Chondrocyte (in vitro differentiated cells): ENCODE results near the gene THSD7B. TPM values are rescaled to one million over a fixed set of nuclear protein-coding genes. Genes with fewer than 3 reads are reported as not detected.
A peak's percentile ranks its signal among the peaks of the same experiment; 100 is the strongest.

Experiments used
- DNase-seq: peaks from one replicate; pipeline ENCODE4 v3.0.0; 2021; ENCODE audit warnings: mixed read lengths, low spot score
- H3K27ac Mint-ChIP-seq: one replicate; pipeline ENCODE4 v1.8.0; 2021; ENCODE audit warnings: mild to moderate bottlenecking, moderate library complexity, mixed read lengths; ENCODE audit not compliant: unreplicated experiment
- H3K27me3 Mint-ChIP-seq: 2 replicates; pipeline ENCODE4 v1.8.0; 2021; ENCODE audit warnings: low read depth, mixed read lengths
- H3K36me3 Mint-ChIP-seq: 2 replicates; pipeline ENCODE4 v1.8.0; 2021; ENCODE audit warnings: low read depth, mixed read lengths
- H3K4me1 Mint-ChIP-seq: 2 replicates; pipeline ENCODE4 v1.8.0; 2021; ENCODE audit warnings: low read depth, mild to moderate bottlenecking, mixed read lengths
- H3K4me3 Mint-ChIP-seq: one replicate; pipeline ENCODE4 v1.8.0; 2021; ENCODE audit warnings: mild to moderate bottlenecking, moderate library complexity, mixed read lengths; ENCODE audit not compliant: unreplicated experiment
- H3K9me3 Mint-ChIP-seq: 2 replicates; pipeline ENCODE4 v1.8.0; 2021; ENCODE audit warnings: low read depth, mixed read lengths
- CTCF ChIP-seq: fragments of 200-600 bp; sonication (generic); IDR thresholded peaks from 2 replicates; pipeline ENCODE4 v1.5.0; 2021; ENCODE audit warnings: antibody characterized with exemption, mild to moderate bottlenecking, moderate library complexity
- total RNA-seq: library from RNA; stranded (reverse); gene quantifications from 3 replicates; pipeline ENCODE4 v1.2.1, GENCODE V29; 2021

Gene THSD7B
- total RNA-seq, 1 donor from 2014 or later: not detected

GRCh38 chr2:137369106-137369505, 603.8 kb downstream of the THSD7B start:
- Mint-ChIP-seq H3K9me3 (peaks cover 22% of the 10 kb centered on the region), H3K4me3 (no peak overlapping the region), H3K4me1 (no peaks in the 10 kb centered on the region), H3K27ac (no peak overlapping the region), H3K36me3 (no peaks in the 10 kb centered on the region), H3K27me3 (no peaks in the 10 kb centered on the region)
- no peak for DNase-seq
- TF ChIP-seq CTCF: no peak

DNA sequence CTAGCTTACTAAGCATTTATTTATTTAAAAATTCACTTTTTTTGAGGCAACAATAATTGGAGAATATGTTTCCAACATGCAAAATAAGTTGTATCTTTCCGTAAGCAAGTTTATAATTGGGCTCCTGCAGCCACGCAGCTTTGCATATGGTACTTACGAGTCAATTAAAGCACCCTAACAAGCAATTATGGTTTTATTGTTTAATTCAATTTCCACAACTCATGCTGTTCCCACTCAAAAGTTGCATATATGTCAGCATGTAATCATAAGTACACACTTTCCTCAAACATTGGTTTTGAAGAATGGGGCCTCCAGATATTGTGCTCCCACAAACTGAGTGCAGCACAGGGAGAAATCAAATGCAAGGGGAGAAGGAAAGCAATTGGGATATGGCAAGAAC, 613.8 kb downstream of the THSD7B start:
- no peaks in the 10 kb centered on the region for H3K4me1 Mint-ChIP-seq
- no peaks in the 10 kb centered on the region for H3K36me3 Mint-ChIP-seq
- peaks cover 27% of the 10 kb centered on the region for H3K9me3 Mint-ChIP-seq
- H3K27ac Mint-ChIP-seq: no peak overlapping the region
- TF ChIP-seq CTCF: no peak
- no peaks in the 10 kb centered on the region for H3K27me3 Mint-ChIP-seq
- no peak for DNase-seq
- H3K4me3 Mint-ChIP-seq: no peak overlapping the region

DNA sequence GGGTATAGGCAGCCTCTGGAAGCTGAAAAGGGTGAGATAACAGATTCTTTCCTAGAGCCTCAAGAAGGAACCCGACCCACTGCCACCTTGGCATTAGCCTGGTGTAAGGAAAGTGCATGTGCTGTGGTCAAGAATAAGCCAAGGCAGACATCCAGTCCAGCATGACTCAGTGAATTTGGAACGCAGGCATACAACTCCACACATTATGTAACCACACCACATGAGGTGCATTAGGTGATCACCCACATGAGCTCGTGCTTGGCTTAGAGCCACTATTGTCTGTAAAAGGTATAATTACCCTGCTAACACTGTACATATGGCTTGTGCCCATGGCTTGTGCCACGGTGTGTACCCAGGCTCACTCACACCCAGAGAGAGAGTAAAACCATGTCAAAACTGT, 615.3 kb downstream of the THSD7B start:
- no peak overlapping the region for H3K4me3 Mint-ChIP-seq
- H3K27ac Mint-ChIP-seq: no peak overlapping the region

DNA sequence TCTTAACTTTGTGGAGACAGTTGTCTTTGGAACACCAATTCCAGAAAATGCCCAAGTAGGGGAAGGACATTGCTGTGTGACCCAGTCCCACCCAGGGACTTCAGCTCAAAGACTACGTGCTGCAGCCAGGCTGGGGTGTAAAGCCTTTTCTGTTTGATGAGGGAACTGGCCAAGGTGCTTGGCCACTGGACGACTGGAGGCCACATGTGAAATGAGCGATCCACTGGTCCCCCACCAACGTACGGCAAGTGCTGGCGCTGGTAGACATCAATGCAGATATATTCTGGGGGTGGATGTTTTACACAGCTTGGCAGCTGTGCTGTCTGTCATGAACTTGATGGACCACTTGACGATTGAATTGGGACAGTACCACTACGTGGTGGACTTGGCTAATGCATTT, 616.4 kb downstream of the THSD7B start:
- Mint-ChIP-seq H3K4me3 (no peak overlapping the region), H3K27me3 (no peaks in the 10 kb centered on the region), H3K4me1 (no peaks in the 10 kb centered on the region), H3K9me3 (peaks cover 31% of the 10 kb centered on the region), H3K27ac (no peak overlapping the region), H3K36me3 (no peaks in the 10 kb centered on the region)
- peak; percentile 59 for DNase-seq
- TF ChIP-seq CTCF: no peak

More for the DNA sequence above, 615.3 kb downstream of the THSD7B start:
- DNase-seq: no peak
- H3K9me3 Mint-ChIP-seq: peaks cover 31% of the 10 kb centered on the region
- H3K36me3 Mint-ChIP-seq: no peaks in the 10 kb centered on the region
- TF ChIP-seq CTCF: no peak
- H3K4me1 Mint-ChIP-seq: no peaks in the 10 kb centered on the region
- H3K27me3 Mint-ChIP-seq: no peaks in the 10 kb centered on the region

- no peak overlapping the region for H3K4me3 Mint-ChIP-seq
- no peak for TF ChIP-seq CTCF
- peak; percentile 19 for DNase-seq
- H3K4me1 Mint-ChIP-seq: no peaks in the 10 kb centered on the region
- no peaks in the 10 kb centered on the region for H3K27me3 Mint-ChIP-seq
- H3K36me3 Mint-ChIP-seq: no peaks in the 10 kb centered on the region
- peaks cover 32% of the 10 kb centered on the region for H3K9me3 Mint-ChIP-seq
- H3K27ac Mint-ChIP-seq: no peak overlapping the region
Measured at GRCh38 chr2:137383391-137383790, 618.0 kb downstream of the THSD7B start.
